ENCODE measurements around the gene TOLLIP. TPM values are rescaled to one million over a fixed set of nuclear protein-coding genes. Genes with fewer than 3 reads are reported as not detected.
A peak's percentile ranks its signal among the peaks of the same experiment; 100 is the strongest.

The TOLLIP gene
- total and polyA plus RNA-seq, 12 donors: 19.0 to 53.6 (median 42.6) TPM

DNA sequence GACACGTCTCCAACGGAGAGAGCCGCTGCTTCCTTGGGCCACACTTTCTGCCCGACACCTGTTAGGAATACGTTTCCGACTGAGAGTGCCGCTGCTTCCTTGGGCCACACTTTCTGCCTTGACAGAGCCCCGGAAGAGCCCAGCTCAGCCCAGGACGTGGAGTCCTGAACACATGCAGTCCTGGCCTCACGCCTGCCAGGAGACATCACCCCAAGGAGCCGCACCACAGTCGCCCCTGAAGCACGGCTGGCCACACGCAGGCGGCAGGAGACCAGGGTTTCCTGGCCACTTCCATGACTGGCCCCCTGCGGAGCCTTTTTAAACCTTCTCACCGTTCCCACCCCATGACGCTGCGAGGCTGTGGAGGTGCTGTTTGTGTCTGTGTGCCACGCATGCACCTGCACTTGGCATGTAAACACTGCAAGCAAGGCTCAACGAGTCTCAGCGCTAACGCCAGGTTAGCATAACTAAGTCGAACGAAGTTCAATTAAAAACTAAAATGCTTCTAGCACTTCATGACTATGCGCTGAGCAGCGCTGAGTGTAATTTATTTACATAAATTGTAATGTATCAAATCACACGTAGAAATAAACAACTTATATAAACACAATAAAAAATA, 8.8 kb downstream of the TOLLIP start:
- peaks cover 0 to 28% (median 0%) of the 10 kb centered on the region in 9 donors for H3K36me3 ChIP-seq
- H3K27me3 ChIP-seq: no peaks in the 10 kb centered on the region
- 89 to 90% methylated on average over 28 of the region's 28 CpGs for WGBS, 2 donors
- ATAC-seq (no peak), DNase-seq (no peak)
- intact Hi-C loops (cut with DNase I): loop anchor here in 6 of 10 donors (5.0 to 10.0 kb wide), 3 partner anchors 214 to 232 kb away; no protein-coding TSS in a partner anchor
- no peak for TF ChIP-seq CTCF (IDR thresholded peaks at IDR 0.05)
- H3K4me1 ChIP-seq: peaks cover 11 to 71% (median 48%) of the 10 kb centered on the region in 9 donors
- no peaks in the 10 kb centered on the region for H3K9me3 ChIP-seq
- no peak overlapping the region for H3K4me3 ChIP-seq
- H3K27ac ChIP-seq: no peak overlapping the region

DNA sequence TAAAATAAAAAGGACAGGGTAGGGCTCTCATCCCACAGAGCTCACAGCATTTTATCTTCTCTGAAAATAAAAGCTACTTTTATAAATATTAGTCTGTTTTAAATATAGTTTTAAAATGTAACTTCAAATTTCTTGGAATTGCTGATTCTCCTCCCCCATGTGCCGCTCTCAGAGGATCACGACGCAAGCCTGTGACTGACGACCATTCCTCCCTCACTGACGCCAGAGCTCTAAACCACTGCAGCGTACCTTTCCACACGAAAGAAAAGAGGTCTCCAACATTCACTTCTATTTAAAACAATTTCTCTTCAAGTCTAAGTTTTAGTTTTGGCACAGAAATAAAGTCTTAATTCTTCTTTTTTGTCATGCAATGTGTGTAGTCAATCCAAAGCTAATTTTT, 9.3 kb downstream of the TOLLIP start:
- TF ChIP-seq CTCF (IDR thresholded peaks at IDR 0.05): no peak
- no peak for ATAC-seq
- Histone ChIP-seq H3K36me3 (peaks cover 0 to 28% (median under 1%) of the 10 kb centered on the region in 9 donors), H3K27me3 (no peaks in the 10 kb centered on the region), H3K27ac (peak overlapping the region in 2 of 10 donors; percentile 9 to 30), H3K9me3 (no peaks in the 10 kb centered on the region), H3K4me1 (peaks cover 11 to 65% (median 48%) of the 10 kb centered on the region in 9 donors), H3K4me3 (no peak overlapping the region)
- no peak for DNase-seq
- intact Hi-C loops (cut with DNase I): loop anchor here in 6 of 10 donors (5.0 to 10.0 kb wide), 3 partner anchors 215 to 232 kb away; no protein-coding TSS in a partner anchor
- 59 to 70% methylated on average over 7 of the region's 7 CpGs for WGBS, 2 donors

DNA sequence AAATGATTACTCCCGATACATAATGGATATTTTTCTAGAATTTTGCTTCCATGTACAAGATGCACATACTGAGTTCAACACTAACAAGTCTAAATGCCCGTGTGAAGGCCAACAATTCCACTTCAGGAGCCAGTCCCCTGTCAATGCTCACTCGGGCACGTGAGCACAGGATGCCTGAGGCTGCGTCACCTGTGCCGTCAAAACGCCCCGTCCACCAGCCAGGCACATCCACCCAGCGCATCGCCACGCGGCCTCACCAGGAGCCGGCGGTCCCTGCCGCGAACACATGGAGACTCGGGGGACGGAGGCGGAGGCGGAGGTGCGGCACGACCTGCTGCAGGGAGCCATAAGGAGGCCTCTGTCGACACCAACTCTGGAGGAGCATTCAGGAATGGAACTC, 9.8 kb downstream of the TOLLIP start:
- Histone ChIP-seq H3K27ac (peak overlapping the region in 2 of 10 donors; percentile 9 to 30), H3K9me3 (no peaks in the 10 kb centered on the region), H3K4me1 (peaks cover 11 to 60% (median 43%) of the 10 kb centered on the region in 9 donors), H3K4me3 (no peak overlapping the region), H3K27me3 (no peaks in the 10 kb centered on the region), H3K36me3 (peaks cover 0 to 28% (median 3%) of the 10 kb centered on the region in 9 donors)
- no peak for ATAC-seq
- intact Hi-C loops (cut with DNase I): loop anchor here in 6 of 10 donors (5.0 to 10.0 kb wide), 3 partner anchors 215 to 233 kb away; no protein-coding TSS in a partner anchor
- TF ChIP-seq CTCF (IDR thresholded peaks at IDR 0.05): no peak
- 86 to 88% methylated on average over 23 of the region's 23 CpGs for WGBS, 2 donors
- peak in 1 of 2 donors; percentile 10 for DNase-seq

GRCh38 chr11:1298695-1299492, 10.5 kb downstream of the TOLLIP start:
- Histone ChIP-seq H3K9me3 (no peaks in the 10 kb centered on the region), H3K27ac (peak overlapping the region in 7 of 10 donors; percentile 7 to 55 (median 41)), H3K27me3 (no peaks in the 10 kb centered on the region), H3K4me1 (peaks cover 11 to 53% (median 36%) of the 10 kb centered on the region in 9 donors), H3K4me3 (no peak overlapping the region), H3K36me3 (peaks cover 0 to 30% (median 3%) of the 10 kb centered on the region in 9 donors)
- DNase-seq (peak; percentile 43 to 73), ATAC-seq (peak; percentile 69 to 92 (median 76))
- intact Hi-C loops (cut with DNase I): loop anchor here in 1 of 10 donors (10.0 kb wide), 1 partner anchor 216 kb away; no protein-coding TSS in a partner anchor
- WGBS, 2 donors: 79 to 81% methylated on average over 32 of the region's 32 CpGs
- no peak for TF ChIP-seq CTCF (IDR thresholded peaks at IDR 0.05)
